GM23338 (cell line): ENCODE results near the gene DAZAP1. TPM values are rescaled to one million over a fixed set of nuclear protein-coding genes. Genes with fewer than 3 reads are reported as not detected.

Experiments used
- ATAC-seq: fragments of 200-7000 bp; cut with Tn5 transposase; 3 replicates; pipeline ENCODE4 v1.9.1; 2020
- DNase-seq: peaks from one replicate; pipeline ENCODE4 v3.0.0-alpha.2; 2015; ENCODE audit warnings: low spot score
- H2AFZ ChIP-seq: fragments of 200-600 bp; sonication (generic); 2 replicates; pipeline ENCODE4 v1.8.0; 2016; ENCODE audit warnings: antibody characterized with exemption, mild to moderate bottlenecking, moderate library complexity
- H3F3A ChIP-seq: fragments of 200-600 bp; sonication (generic); replicated peaks from 2 replicates; pipeline ENCODE4 v1.8.0; 2017; ENCODE audit warnings: antibody characterized with exemption, mixed run types, low read depth
- H3K27ac ChIP-seq: fragments of 200-600 bp; sonication (generic); 2 replicates; pipeline ENCODE4 v1.6.1; 2016; ENCODE audit warnings: low read depth
- H3K27me3 ChIP-seq: fragments of 200-600 bp; sonication (generic); 2 replicates; pipeline ENCODE4 v1.8.0; 2016; ENCODE audit warnings: mild to moderate bottlenecking, mixed run types, moderate library complexity; ENCODE audit not compliant: insufficient read depth
- H3K36me3 ChIP-seq: fragments of 200-600 bp; sonication (generic); 2 replicates; pipeline ENCODE4 v1.8.0; 2016; ENCODE audit warnings: mild to moderate bottlenecking; ENCODE audit not compliant: insufficient read depth
- H3K4me1 ChIP-seq: fragments of 200-600 bp; sonication (generic); 2 replicates; pipeline ENCODE4 v1.8.0; 2016; ENCODE audit warnings: mild to moderate bottlenecking, moderate library complexity; ENCODE audit not compliant: insufficient read depth
- H3K4me2 ChIP-seq: fragments of 200-600 bp; sonication (generic); 2 replicates; pipeline ENCODE4 v1.7.1; 2017; ENCODE audit warnings: mixed run types
- H3K4me3 ChIP-seq: fragments of 200-600 bp; sonication (generic); 2 replicates; pipeline ENCODE4 v1.6.1; 2016; ENCODE audit warnings: mixed run types
- H3K79me2 ChIP-seq: fragments of 200-600 bp; sonication (generic); replicated peaks from 2 replicates; pipeline ENCODE4 v1.8.0; 2017; ENCODE audit warnings: mild to moderate bottlenecking; ENCODE audit not compliant: insufficient read depth
- H3K9me2 ChIP-seq: fragments of 200-600 bp; sonication (generic); 2 replicates; pipeline ENCODE4 v1.8.0; 2017; ENCODE audit not compliant: insufficient read depth
- H4K20me1 ChIP-seq: fragments of 200-600 bp; sonication (generic); replicated peaks from 2 replicates; pipeline ENCODE4 v1.8.0; 2017; ENCODE audit warnings: mild to moderate bottlenecking; ENCODE audit not compliant: insufficient read depth
- H3K27ac Mint-ChIP-seq: 2 replicates; pipeline ENCODE4 v1.8.0; 2020; ENCODE audit warnings: inconsistent platforms, mild to moderate bottlenecking, moderate library complexity, mixed read lengths
- H3K27me3 Mint-ChIP-seq: 3 replicates; pipeline ENCODE4 v1.8.0; 2022; ENCODE audit warnings: low read depth, mild to moderate bottlenecking, moderate library complexity, mixed read lengths, inconsistent platforms; ENCODE audit not compliant: insufficient read depth, poor library complexity
- H3K36me3 Mint-ChIP-seq: 3 replicates; pipeline ENCODE4 v1.8.0; 2021; ENCODE audit warnings: low read depth, mild to moderate bottlenecking, inconsistent platforms, moderate library complexity, mixed read lengths
- H3K4me1 Mint-ChIP-seq: 3 replicates; pipeline ENCODE4 v1.8.0; 2020; ENCODE audit warnings: mild to moderate bottlenecking, inconsistent platforms, mixed read lengths
- H3K4me3 Mint-ChIP-seq: 3 replicates; pipeline ENCODE4 v1.8.0; 2021; ENCODE audit warnings: moderate library complexity, mild to moderate bottlenecking, inconsistent platforms, mixed read lengths
- H3K9me3 Mint-ChIP-seq: 3 replicates; pipeline ENCODE4 v1.8.0; 2020; ENCODE audit warnings: moderate library complexity, mild to moderate bottlenecking, inconsistent platforms, mixed read lengths
- ETS1 ChIP-seq: IDR thresholded peaks from 2 replicates; pipeline ENCODE4 v1.6.1; 2016; ENCODE audit warnings: antibody characterized with exemption
- EZH2phosphoT487 ChIP-seq: fragments of 200-600 bp; sonication (generic); IDR thresholded peaks from one replicate; pipeline ENCODE4 v1.8.1; 2018; ENCODE audit warnings: antibody characterized with exemption; ENCODE audit not compliant: unreplicated experiment
- JUNB ChIP-seq: IDR thresholded peaks from one replicate; pipeline ENCODE4 v1.6.1; 2016; ENCODE audit warnings: antibody characterized with exemption; ENCODE audit not compliant: unreplicated experiment
- NANOG ChIP-seq: IDR thresholded peaks from 2 replicates; pipeline ENCODE4 v1.6.1; 2016; ENCODE audit warnings: antibody characterized with exemption, borderline replicate concordance
- POLR2AphosphoS5 ChIP-seq: IDR thresholded peaks from 2 replicates; pipeline ENCODE4 v1.6.1; 2016; ENCODE audit warnings: antibody characterized with exemption, low read depth
- REST ChIP-seq: IDR thresholded peaks from one replicate; pipeline ENCODE4 v1.6.1; 2018; ENCODE audit warnings: antibody characterized with exemption; ENCODE audit not compliant: unreplicated experiment
- STAT1 ChIP-seq: IDR thresholded peaks from one replicate; pipeline ENCODE4 v1.6.1; 2016; ENCODE audit warnings: antibody characterized with exemption; ENCODE audit not compliant: unreplicated experiment
- ZNF114 ChIP-seq: fragments of 250-450 bp; sonication (Bioruptor Pico); IDR thresholded peaks from 2 replicates; pipeline ENCODE4 v1.5.0; 2020; ENCODE audit warnings: mild to moderate bottlenecking, moderate library complexity
- polyA plus RNA-seq: library from polyadenylated mRNA; unstranded; fragments of >200 nt; fragmentation: Nextera tagmentation; extraction: Ambion mirVana; gene quantifications from 2 replicates; pipeline ENCODE4 v1.2.1, GENCODE V29; 2016
- total RNA-seq: library from RNA; depleted of rRNA; stranded (reverse); fragments of >200 nt; shearing (Covaris generic); gene quantifications from 2 replicates; pipeline ENCODE4 v1.2.3, GENCODE V29; 2014
- TF ChIP-seq, protein P1 (sequence below): fragments of 250-450 bp; sonication (Bioruptor Pico); IDR thresholded peaks from 2 replicates; pipeline ENCODE4 v1.5.0; 2020; ENCODE audit warnings: mild to moderate bottlenecking, moderate library complexity
- TF ChIP-seq, protein P2 (sequence below), 2 experiments: fragments of 200-600 bp in 1 of 2; sonication (generic) in 1 of 2; conservative IDR thresholded peaks; 2 replicates each; pipeline versions ENCODE4 v1.5.1 to v1.6.1; 2016 to 2017; ENCODE audit warnings: antibody characterized with exemption in 2 of 2, low read depth in 2 of 2, mild to moderate bottlenecking in 2 of 2, moderate library complexity in 1 of 2

DAZAP1 gene
- total and polyA plus RNA-seq, 2 experiments from 2014 or later: 44.1 to 194 TPM

- Histone ChIP-seq H3K9me2 (no peaks in the 10 kb centered on the region), H3K36me3 (no peaks in the 10 kb centered on the region; the same call in 1 of the 2 replicates), H3K4me1 (peaks cover 9% of the 10 kb centered on the region; the same call in 1 of the 2 replicates), H3K27ac (no peak overlapping the region), H3F3A (peaks cover 10% of the 10 kb centered on the region), H2AFZ (no peak overlapping the region), H3K4me3 (no peak overlapping the region), H3K79me2 (no peaks in the 10 kb centered on the region), H3K4me2 (no peak overlapping the region), H3K27me3 (no peaks in the 10 kb centered on the region), H4K20me1 (peaks cover 4% of the 10 kb centered on the region)
- no peak overlapping the region for H3K27ac Mint-ChIP-seq
- DNase-seq (no peak), ATAC-seq (no peak)
- H3K9me3 Mint-ChIP-seq: no peaks in the 10 kb centered on the region
- H3K4me1 Mint-ChIP-seq: peaks cover 10% of the 10 kb centered on the region; the same call in 2 of the 3 replicates
- no peak overlapping the region for H3K4me3 Mint-ChIP-seq
- TF ChIP-seq JUNB (no peak), REST (no peak), NANOG (no peak), ETS1 (no peak), ZNF114 (CRISPR knock-in tag) (no peak), POLR2AphosphoS5 (no peak), EZH2phosphoT487 (no peak), STAT1 (no peak)
- TF ChIP-seq, protein P1, sequence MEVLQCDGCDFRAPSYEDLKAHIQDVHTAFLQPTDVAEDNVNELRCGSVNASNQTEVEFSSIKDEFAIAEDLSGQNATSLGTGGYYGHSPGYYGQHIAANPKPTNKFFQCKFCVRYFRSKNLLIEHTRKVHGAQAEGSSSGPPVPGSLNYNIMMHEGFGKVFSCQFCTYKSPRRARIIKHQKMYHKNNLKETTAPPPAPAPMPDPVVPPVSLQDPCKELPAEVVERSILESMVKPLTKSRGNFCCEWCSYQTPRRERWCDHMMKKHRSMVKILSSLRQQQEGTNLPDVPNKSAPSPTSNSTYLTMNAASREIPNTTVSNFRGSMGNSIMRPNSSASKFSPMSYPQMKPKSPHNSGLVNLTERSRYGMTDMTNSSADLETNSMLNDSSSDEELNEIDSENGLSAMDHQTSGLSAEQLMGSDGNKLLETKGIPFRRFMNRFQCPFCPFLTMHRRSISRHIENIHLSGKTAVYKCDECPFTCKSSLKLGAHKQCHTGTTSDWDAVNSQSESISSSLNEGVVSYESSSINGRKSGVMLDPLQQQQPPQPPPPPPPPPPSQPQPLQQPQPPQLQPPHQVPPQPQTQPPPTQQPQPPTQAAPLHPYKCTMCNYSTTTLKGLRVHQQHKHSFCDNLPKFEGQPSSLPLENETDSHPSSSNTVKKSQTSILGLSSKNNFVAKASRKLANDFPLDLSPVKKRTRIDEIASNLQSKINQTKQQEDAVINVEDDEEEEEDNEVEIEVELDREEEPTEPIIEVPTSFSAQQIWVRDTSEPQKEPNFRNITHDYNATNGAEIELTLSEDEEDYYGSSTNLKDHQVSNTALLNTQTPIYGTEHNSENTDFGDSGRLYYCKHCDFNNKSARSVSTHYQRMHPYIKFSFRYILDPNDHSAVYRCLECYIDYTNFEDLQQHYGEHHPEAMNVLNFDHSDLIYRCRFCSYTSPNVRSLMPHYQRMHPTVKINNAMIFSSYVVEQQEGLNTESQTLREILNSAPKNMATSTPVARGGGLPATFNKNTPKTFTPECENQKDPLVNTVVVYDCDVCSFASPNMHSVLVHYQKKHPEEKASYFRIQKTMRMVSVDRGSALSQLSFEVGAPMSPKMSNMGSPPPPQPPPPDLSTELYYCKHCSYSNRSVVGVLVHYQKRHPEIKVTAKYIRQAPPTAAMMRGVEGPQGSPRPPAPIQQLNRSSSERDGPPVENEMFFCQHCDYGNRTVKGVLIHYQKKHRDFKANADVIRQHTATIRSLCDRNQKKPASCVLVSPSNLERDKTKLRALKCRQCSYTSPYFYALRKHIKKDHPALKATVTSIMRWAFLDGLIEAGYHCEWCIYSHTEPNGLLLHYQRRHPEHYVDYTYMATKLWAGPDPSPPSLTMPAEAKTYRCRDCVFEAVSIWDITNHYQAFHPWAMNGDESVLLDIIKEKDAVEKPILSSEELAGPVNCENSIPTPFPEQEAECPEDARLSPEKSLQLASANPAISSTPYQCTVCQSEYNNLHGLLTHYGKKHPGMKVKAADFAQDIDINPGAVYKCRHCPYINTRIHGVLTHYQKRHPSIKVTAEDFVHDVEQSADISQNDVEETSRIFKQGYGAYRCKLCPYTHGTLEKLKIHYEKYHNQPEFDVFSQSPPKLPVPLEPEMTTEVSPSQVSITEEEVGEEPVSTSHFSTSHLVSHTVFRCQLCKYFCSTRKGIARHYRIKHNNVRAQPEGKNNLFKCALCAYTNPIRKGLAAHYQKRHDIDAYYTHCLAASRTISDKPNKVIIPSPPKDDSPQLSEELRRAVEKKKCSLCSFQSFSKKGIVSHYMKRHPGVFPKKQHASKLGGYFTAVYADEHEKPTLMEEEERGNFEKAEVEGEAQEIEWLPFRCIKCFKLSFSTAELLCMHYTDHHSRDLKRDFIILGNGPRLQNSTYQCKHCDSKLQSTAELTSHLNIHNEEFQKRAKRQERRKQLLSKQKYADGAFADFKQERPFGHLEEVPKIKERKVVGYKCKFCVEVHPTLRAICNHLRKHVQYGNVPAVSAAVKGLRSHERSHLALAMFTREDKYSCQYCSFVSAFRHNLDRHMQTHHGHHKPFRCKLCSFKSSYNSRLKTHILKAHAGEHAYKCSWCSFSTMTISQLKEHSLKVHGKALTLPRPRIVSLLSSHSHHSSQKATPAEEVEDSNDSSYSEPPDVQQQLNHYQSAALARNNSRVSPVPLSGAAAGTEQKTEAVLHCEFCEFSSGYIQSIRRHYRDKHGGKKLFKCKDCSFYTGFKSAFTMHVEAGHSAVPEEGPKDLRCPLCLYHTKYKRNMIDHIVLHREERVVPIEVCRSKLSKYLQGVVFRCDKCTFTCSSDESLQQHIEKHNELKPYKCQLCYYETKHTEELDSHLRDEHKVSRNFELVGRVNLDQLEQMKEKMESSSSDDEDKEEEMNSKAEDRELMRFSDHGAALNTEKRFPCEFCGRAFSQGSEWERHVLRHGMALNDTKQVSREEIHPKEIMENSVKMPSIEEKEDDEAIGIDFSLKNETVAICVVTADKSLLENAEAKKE (CRISPR knock-in tag): no peak
- TF ChIP-seq, protein P2, sequence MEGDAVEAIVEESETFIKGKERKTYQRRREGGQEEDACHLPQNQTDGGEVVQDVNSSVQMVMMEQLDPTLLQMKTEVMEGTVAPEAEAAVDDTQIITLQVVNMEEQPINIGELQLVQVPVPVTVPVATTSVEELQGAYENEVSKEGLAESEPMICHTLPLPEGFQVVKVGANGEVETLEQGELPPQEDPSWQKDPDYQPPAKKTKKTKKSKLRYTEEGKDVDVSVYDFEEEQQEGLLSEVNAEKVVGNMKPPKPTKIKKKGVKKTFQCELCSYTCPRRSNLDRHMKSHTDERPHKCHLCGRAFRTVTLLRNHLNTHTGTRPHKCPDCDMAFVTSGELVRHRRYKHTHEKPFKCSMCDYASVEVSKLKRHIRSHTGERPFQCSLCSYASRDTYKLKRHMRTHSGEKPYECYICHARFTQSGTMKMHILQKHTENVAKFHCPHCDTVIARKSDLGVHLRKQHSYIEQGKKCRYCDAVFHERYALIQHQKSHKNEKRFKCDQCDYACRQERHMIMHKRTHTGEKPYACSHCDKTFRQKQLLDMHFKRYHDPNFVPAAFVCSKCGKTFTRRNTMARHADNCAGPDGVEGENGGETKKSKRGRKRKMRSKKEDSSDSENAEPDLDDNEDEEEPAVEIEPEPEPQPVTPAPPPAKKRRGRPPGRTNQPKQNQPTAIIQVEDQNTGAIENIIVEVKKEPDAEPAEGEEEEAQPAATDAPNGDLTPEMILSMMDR (conservative IDR thresholded peaks at IDR 0.05; ENCODE audit: low read depth in 2 of 2): no peak
- peaks cover 35% of the 10 kb centered on the region for H3K36me3 Mint-ChIP-seq
- peaks cover 11% of the 10 kb centered on the region for H3K27me3 Mint-ChIP-seq
These were observed 30.0 kb upstream of the DAZAP1 start for GRCh38 chr19:1377176-1377964.
